ENCODE results near the gene CLEC14A. TPM values are rescaled to one million over a fixed set of nuclear protein-coding genes. Genes with fewer than 3 reads are reported as not detected.

CLEC14A gene
- total RNA-seq, 1 experiment from 2014 or later: not detected

DNA sequence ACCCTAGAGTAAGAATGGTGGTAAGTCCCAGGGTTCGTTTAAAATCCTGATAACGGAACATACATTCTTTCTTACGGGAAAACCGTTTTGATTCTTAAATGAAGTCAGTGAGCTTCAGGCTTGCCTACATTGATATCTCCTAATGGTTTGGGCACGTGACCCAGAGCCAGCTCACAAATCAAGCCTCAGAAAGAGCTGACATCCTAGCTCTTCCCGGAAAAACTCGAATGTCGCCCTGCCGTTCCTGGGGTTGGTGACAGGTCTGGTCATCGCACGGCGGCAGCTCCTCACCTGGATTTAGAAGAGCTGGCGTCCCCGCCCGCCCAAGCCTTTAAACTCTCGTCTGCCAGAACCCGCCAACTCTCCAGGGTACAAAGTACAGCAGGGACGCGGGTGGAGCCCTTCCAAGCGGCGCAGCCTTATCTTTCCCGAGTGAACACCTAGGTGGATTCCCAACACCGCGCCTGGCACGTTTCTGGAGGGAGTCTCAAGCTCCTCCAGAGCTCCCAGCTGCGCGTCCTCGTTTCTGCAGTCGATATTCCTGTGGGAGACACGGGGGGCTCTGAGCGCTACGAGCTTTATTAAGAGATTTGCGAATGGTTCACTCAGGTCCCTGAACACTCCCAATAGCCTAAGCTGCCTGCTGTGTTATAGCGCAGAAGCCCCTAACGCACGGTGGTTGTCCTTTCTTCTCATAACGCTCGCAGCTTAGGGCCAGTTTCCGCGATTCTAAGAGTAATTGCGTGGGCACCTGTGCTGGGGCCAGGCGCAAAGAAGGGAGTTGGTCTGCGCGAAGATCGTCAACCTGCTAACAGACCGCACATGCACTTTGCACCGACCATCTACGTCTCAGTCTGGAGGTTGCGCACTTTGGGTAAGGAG lies 47.9 kb downstream of the CLEC14A start, which contains the start of gene SSTR1:
SSTR1 (plus strand) TSS at position 169 of the 882 bp plus-strand sequence. CDS start 1,486 bp downstream, outside the sequence.
- peak within 1 kb of the TSS; percentile 49 for H3K4me3 ChIP-seq (ENCODE audit: low read depth, low read length)
- H3K4me3 Mint-ChIP-seq (ENCODE audit: unreplicated experiment): peak within 1 kb of the TSS; percentile 94
- no peaks in the 10 kb centered on the region for H3K9me3 ChIP-seq
- peak; percentile 74 to 84 for DNase-seq
- H3K27me3 Mint-ChIP-seq (ENCODE audit: insufficient read depth, unreplicated experiment): no peaks in the 10 kb centered on the region
- peak within 1 kb of the TSS; percentile 86 for H3K27ac Mint-ChIP-seq (ENCODE audit: unreplicated experiment)
- H3K36me3 Mint-ChIP-seq (ENCODE audit: insufficient read depth, unreplicated experiment): peaks cover 16% of the 10 kb centered on the region
- no peaks in the 10 kb centered on the region for H3K4me1 ChIP-seq
- no peaks in the 10 kb centered on the region for H3K27me3 ChIP-seq (replicated peaks; ENCODE audit: control insufficient read depth, insufficient read depth, low read length)
- ChIA-PET CTCF (interaction anchor here (0.8 kb wide), 1 partner anchor 977 kb away, joined by 3 read pairs; no protein-coding TSS in a partner anchor), POLR2A (no interaction called here)
- intact Hi-C loops (cut with micrococcal nuclease; ENCODE audit: unreplicated experiment): loop anchor here (5.0 kb wide), 2 partner anchors 241 to 961 kb away; no protein-coding TSS in a partner anchor
- BruUV-seq (replicated peaks): no TSS peak
- H3K4me1 Mint-ChIP-seq (ENCODE audit: low read depth, unreplicated experiment): peaks cover 7% of the 10 kb centered on the region
- H3K9me3 Mint-ChIP-seq (ENCODE audit: unreplicated experiment): no peaks in the 10 kb centered on the region
- H3K36me3 ChIP-seq (ENCODE audit: control insufficient read depth, insufficient read depth, low read length): no peaks in the 10 kb centered on the region; the same call in 1 of the 2 replicates
- TF ChIP-seq, protein P1, sequence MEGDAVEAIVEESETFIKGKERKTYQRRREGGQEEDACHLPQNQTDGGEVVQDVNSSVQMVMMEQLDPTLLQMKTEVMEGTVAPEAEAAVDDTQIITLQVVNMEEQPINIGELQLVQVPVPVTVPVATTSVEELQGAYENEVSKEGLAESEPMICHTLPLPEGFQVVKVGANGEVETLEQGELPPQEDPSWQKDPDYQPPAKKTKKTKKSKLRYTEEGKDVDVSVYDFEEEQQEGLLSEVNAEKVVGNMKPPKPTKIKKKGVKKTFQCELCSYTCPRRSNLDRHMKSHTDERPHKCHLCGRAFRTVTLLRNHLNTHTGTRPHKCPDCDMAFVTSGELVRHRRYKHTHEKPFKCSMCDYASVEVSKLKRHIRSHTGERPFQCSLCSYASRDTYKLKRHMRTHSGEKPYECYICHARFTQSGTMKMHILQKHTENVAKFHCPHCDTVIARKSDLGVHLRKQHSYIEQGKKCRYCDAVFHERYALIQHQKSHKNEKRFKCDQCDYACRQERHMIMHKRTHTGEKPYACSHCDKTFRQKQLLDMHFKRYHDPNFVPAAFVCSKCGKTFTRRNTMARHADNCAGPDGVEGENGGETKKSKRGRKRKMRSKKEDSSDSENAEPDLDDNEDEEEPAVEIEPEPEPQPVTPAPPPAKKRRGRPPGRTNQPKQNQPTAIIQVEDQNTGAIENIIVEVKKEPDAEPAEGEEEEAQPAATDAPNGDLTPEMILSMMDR (IDR thresholded peaks at IDR 0.05; ENCODE audit: insufficient read depth in 1 of 2, low read depth in 1 of 2, low read length in 1 of 2, severe bottlenecking in 1 of 2, unreplicated experiment in 1 of 2): no peak

DNA sequence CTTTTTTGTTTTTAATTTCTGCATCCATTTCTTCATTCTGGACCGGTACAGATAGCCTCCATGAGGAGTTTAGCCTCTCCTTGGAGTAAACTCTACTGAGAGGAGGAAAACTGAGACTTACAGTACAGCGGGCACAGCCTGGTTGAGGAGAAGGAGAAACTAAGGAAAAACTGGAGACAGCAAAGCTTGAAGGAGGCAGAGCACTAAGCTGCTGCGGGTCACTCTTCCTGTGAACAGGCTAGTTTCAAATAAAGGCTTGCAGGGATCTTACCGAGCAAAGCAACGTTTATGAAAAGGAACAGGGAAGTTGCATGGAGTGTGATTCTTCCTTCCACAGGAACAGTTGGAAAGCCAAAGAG lies 48.5 kb downstream of the CLEC14A start:
- ChIA-PET POLR2A (no interaction called here), CTCF (interaction anchor here (0.8 kb wide), 1 partner anchor 977 kb away, joined by 3 read pairs; no protein-coding TSS in a partner anchor)
- Histone ChIP-seq H3K27me3 (replicated peaks; ENCODE audit: control insufficient read depth, insufficient read depth, low read length) (no peaks in the 10 kb centered on the region; the same call in 1 of the 2 replicates), H3K36me3 (ENCODE audit: control insufficient read depth, insufficient read depth, low read length) (no peaks in the 10 kb centered on the region; the same call in 1 of the 2 replicates), H3K4me3 (ENCODE audit: low read depth, low read length) (peak overlapping the region; percentile 49), H3K9me3 (no peaks in the 10 kb centered on the region), H3K4me1 (no peaks in the 10 kb centered on the region)
- intact Hi-C loops (cut with micrococcal nuclease; ENCODE audit: unreplicated experiment): loop anchor here (5.0 kb wide), 2 partner anchors 240 to 960 kb away; no protein-coding TSS in a partner anchor
- H3K27ac Mint-ChIP-seq (ENCODE audit: unreplicated experiment): peak overlapping the region; percentile 86
- BruUV-seq (replicated peaks): no TSS peak
- no peak for DNase-seq
- peaks cover 5% of the 10 kb centered on the region for H3K4me1 Mint-ChIP-seq (ENCODE audit: low read depth, unreplicated experiment)
- peak overlapping the region; percentile 94 for H3K4me3 Mint-ChIP-seq (ENCODE audit: unreplicated experiment)
- H3K27me3 Mint-ChIP-seq (ENCODE audit: insufficient read depth, unreplicated experiment): peaks cover 3% of the 10 kb centered on the region
- no peaks in the 10 kb centered on the region for H3K9me3 Mint-ChIP-seq (ENCODE audit: unreplicated experiment)
- TF ChIP-seq, protein P1 (IDR thresholded peaks at IDR 0.05; ENCODE audit: insufficient read depth in 1 of 2, low read depth in 1 of 2, low read length in 1 of 2, severe bottlenecking in 1 of 2, unreplicated experiment in 1 of 2): no peak
- peaks cover 16% of the 10 kb centered on the region for H3K36me3 Mint-ChIP-seq (ENCODE audit: insufficient read depth, unreplicated experiment)

DNA sequence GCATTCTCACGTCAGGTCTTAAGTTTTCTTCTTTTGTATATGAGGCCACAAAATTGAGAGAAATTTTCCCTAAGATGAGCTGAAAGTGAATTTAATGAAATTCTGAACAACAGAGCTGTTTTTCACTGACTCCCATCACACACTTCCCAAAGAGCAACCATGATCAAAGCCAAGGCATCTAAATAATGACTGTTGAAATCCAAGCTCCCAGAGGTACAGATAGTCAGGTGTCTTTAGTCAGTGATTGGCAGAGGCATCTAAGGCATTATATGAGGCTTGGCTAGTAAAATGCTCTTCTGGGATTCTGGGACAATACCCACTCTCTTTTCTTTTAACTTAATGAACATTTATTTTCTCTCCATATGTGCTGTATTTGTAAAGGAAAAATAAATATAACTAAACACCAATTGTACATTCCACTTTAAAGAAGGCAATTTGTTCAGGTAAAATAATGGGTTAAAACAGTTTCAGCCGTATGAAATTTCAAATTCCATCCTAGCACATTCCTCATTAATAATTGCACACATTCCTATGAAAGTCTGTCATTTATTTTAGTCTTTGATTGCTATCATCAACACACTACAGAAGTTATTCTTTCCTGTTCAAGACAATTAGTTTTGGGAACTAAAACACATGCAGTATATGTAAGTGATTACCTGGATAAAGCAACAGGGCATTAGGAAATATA lies 49.1 kb downstream of the CLEC14A start:
- TF ChIP-seq, protein P1 (IDR thresholded peaks at IDR 0.05; ENCODE audit: insufficient read depth in 1 of 2, low read depth in 1 of 2, low read length in 1 of 2, severe bottlenecking in 1 of 2, unreplicated experiment in 1 of 2): no peak
- Mint-ChIP-seq H3K9me3 (ENCODE audit: unreplicated experiment) (no peaks in the 10 kb centered on the region), H3K27me3 (ENCODE audit: insufficient read depth, unreplicated experiment) (peaks cover 3% of the 10 kb centered on the region), H3K4me1 (ENCODE audit: low read depth, unreplicated experiment) (peaks cover 5% of the 10 kb centered on the region), H3K4me3 (ENCODE audit: unreplicated experiment) (peak overlapping the region; percentile 94), H3K27ac (ENCODE audit: unreplicated experiment) (peak overlapping the region; percentile 86), H3K36me3 (ENCODE audit: insufficient read depth, unreplicated experiment) (peaks cover 16% of the 10 kb centered on the region)
- no TSS peak for BruUV-seq (replicated peaks)
- Histone ChIP-seq H3K4me1 (no peaks in the 10 kb centered on the region), H3K9me3 (no peaks in the 10 kb centered on the region), H3K36me3 (ENCODE audit: control insufficient read depth, insufficient read depth, low read length) (no peaks in the 10 kb centered on the region; the same call in 1 of the 2 replicates), H3K27me3 (replicated peaks; ENCODE audit: control insufficient read depth, insufficient read depth, low read length) (no peaks in the 10 kb centered on the region; the same call in 1 of the 2 replicates), H3K4me3 (ENCODE audit: low read depth, low read length) (peak overlapping the region; percentile 49)
- no peak for DNase-seq
- intact Hi-C loops (cut with micrococcal nuclease; ENCODE audit: unreplicated experiment): loop anchor here (5.0 kb wide), 2 partner anchors 240 to 960 kb away; no protein-coding TSS in a partner anchor
- CTCF ChIA-PET: no interaction called here
- POLR2A ChIA-PET: no interaction called here
